HCT116 (cell line): ENCODE measurements around the gene TET3.

Source experiments
- CEBPB ChIP-seq: IDR thresholded peaks from 2 replicates; pipeline ENCODE4 v1.6.1; 2012; ENCODE audit warnings: low read depth
- EZH2 ChIP-seq: fragments of 200-600 bp; sonication (generic); IDR thresholded peaks from 2 replicates; pipeline ENCODE4 v1.6.1; 2017; ENCODE audit warnings: antibody characterized with exemption, mixed run types
- FOSL1 ChIP-seq: IDR thresholded peaks from 2 replicates; pipeline ENCODE4 v1.6.1; 2012; ENCODE audit warnings: low read depth
- JUND ChIP-seq: IDR thresholded peaks from 2 replicates; pipeline ENCODE4 v1.6.1; 2012
- MAX ChIP-seq: IDR thresholded peaks from 2 replicates; pipeline ENCODE4 v1.6.1; 2012
- POLR2A ChIP-seq: IDR thresholded peaks from 2 replicates; pipeline ENCODE4 v1.7.0; 2011; ENCODE audit warnings: borderline replicate concordance; ENCODE audit not compliant: insufficient read depth, insufficient read length; ENCODE audit errors: extremely low read depth
- POLR2AphosphoS5 ChIP-seq: IDR thresholded peaks from 2 replicates; pipeline ENCODE4 v1.6.1; 2011; ENCODE audit warnings: mild to moderate bottlenecking, low read depth, low read length, moderate library complexity
- RAD21 ChIP-seq: IDR thresholded peaks from 2 replicates; pipeline ENCODE4 v1.6.1; 2012; ENCODE audit warnings: low read depth, mild to moderate bottlenecking
- SIN3A ChIP-seq: IDR thresholded peaks from 2 replicates; pipeline ENCODE4 v1.6.1; 2012; ENCODE audit warnings: low read depth
- SP1 ChIP-seq: IDR thresholded peaks from 2 replicates; pipeline ENCODE4 v1.6.1; 2012; ENCODE audit warnings: low read depth
- TCF7L2 ChIP-seq: IDR thresholded peaks from 2 replicates; pipeline ENCODE4 v1.7.0; 2011; ENCODE audit warnings: borderline replicate concordance, inconsistent platforms; ENCODE audit not compliant: insufficient read depth, insufficient read length; ENCODE audit errors: extremely low read depth
- YY1 ChIP-seq: IDR thresholded peaks from 2 replicates; pipeline ENCODE4 v1.6.1; 2011; ENCODE audit warnings: low read length, low read depth, moderate library complexity, mild to moderate bottlenecking; ENCODE audit not compliant: insufficient replicate concordance; ENCODE audit errors: extremely low read depth
- TF ChIP-seq, protein P1 (sequence below), 3 experiments: fragments of 200-600 bp in 1 of 3; sonication (generic) in 1 of 3; IDR thresholded peaks in 2 of 3; conservative IDR thresholded peaks in 1 of 3; 2 replicates each; pipeline ENCODE4 v1.5.1; 2012 to 2017; ENCODE audit warnings: low read depth in 2 of 3, low read length in 2 of 3, antibody characterized with exemption in 1 of 3, borderline replicate concordance in 1 of 3, control low read depth in 1 of 3, mild to moderate bottlenecking in 1 of 3, mixed read lengths in 1 of 3, mixed run types in 1 of 3, moderate library complexity in 1 of 3; ENCODE audit not compliant: insufficient read depth in 1 of 3
- TF ChIP-seq, protein P2 (sequence below): IDR thresholded peaks from 2 replicates; pipeline ENCODE4 v1.6.1; 2012

GRCh38 chr2:73984203-73984921 lies at the start of gene TET3:
- TF ChIP-seq, protein P1, sequence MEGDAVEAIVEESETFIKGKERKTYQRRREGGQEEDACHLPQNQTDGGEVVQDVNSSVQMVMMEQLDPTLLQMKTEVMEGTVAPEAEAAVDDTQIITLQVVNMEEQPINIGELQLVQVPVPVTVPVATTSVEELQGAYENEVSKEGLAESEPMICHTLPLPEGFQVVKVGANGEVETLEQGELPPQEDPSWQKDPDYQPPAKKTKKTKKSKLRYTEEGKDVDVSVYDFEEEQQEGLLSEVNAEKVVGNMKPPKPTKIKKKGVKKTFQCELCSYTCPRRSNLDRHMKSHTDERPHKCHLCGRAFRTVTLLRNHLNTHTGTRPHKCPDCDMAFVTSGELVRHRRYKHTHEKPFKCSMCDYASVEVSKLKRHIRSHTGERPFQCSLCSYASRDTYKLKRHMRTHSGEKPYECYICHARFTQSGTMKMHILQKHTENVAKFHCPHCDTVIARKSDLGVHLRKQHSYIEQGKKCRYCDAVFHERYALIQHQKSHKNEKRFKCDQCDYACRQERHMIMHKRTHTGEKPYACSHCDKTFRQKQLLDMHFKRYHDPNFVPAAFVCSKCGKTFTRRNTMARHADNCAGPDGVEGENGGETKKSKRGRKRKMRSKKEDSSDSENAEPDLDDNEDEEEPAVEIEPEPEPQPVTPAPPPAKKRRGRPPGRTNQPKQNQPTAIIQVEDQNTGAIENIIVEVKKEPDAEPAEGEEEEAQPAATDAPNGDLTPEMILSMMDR (IDR thresholded peaks at IDR 0.05 in 2 of 3, conservative IDR thresholded peaks at IDR 0.05 in 1 of 3; ENCODE audit: borderline replicate concordance in 1 of 3, insufficient read depth in 1 of 3, low read depth in 2 of 3, low read length in 2 of 3) = no peak
- TF ChIP-seq POLR2A (peak; percentile 71), SP1 (no peak), FOSL1 (no peak), EZH2 (no peak), CEBPB (no peak), YY1 (no peak), RAD21 (no peak), POLR2AphosphoS5 (no peak), TCF7L2 (no peak), MAX (no peak), JUND (no peak), SIN3A (no peak)
- TF ChIP-seq, protein P2, sequence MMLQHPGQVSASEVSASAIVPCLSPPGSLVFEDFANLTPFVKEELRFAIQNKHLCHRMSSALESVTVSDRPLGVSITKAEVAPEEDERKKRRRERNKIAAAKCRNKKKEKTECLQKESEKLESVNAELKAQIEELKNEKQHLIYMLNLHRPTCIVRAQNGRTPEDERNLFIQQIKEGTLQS = no peak
